ENCODE results near the gene PLCB4.

DNA sequence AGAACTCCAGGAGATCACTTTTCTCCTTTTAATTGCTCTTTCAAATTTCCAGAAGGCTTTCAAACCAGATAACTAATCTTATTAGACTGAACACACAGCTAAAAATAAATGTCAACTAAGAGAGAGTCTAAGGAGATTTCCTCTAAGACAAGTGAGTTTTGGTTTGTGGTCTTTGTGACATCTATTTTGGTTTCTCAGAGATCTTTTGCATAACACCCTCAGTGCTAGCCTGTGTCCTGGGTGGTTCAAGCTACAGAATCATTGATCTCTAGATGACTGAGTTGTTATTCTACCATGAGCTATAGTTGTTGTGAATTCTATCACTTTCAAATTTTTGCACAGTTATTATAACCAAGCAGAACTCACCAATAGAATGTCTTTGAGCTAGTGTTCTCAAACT, 49.1 kb upstream of the PLCB4 start:
- TF ChIP-seq JUN (CRISPR knock-in tag; IDR thresholded peaks at IDR 0.05) (no peak), USF2 (CRISPR knock-in tag; IDR thresholded peaks at IDR 0.05) (no peak), NFYB (CRISPR knock-in tag; conservative IDR thresholded peaks at IDR 0.05; ENCODE audit: low read depth) (no peak), EMX1 (CRISPR knock-in tag; IDR thresholded peaks at IDR 0.05) (no peak), TCF7 (CRISPR knock-in tag; IDR thresholded peaks at IDR 0.05; ENCODE audit: low read depth) (no peak)
- TF ChIP-seq, protein P1, sequence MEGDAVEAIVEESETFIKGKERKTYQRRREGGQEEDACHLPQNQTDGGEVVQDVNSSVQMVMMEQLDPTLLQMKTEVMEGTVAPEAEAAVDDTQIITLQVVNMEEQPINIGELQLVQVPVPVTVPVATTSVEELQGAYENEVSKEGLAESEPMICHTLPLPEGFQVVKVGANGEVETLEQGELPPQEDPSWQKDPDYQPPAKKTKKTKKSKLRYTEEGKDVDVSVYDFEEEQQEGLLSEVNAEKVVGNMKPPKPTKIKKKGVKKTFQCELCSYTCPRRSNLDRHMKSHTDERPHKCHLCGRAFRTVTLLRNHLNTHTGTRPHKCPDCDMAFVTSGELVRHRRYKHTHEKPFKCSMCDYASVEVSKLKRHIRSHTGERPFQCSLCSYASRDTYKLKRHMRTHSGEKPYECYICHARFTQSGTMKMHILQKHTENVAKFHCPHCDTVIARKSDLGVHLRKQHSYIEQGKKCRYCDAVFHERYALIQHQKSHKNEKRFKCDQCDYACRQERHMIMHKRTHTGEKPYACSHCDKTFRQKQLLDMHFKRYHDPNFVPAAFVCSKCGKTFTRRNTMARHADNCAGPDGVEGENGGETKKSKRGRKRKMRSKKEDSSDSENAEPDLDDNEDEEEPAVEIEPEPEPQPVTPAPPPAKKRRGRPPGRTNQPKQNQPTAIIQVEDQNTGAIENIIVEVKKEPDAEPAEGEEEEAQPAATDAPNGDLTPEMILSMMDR (IDR thresholded peaks at IDR 0.05), result no peak
- TF ChIP-seq, protein P2, sequence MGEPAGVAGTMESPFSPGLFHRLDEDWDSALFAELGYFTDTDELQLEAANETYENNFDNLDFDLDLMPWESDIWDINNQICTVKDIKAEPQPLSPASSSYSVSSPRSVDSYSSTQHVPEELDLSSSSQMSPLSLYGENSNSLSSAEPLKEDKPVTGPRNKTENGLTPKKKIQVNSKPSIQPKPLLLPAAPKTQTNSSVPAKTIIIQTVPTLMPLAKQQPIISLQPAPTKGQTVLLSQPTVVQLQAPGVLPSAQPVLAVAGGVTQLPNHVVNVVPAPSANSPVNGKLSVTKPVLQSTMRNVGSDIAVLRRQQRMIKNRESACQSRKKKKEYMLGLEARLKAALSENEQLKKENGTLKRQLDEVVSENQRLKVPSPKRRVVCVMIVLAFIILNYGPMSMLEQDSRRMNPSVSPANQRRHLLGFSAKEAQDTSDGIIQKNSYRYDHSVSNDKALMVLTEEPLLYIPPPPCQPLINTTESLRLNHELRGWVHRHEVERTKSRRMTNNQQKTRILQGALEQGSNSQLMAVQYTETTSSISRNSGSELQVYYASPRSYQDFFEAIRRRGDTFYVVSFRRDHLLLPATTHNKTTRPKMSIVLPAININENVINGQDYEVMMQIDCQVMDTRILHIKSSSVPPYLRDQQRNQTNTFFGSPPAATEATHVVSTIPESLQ (CRISPR knock-in tag; IDR thresholded peaks at IDR 0.05), result no peak

All from WTC11 (cell line).